ENCODE results near the gene WIPF1. TPM values are rescaled to one million over a fixed set of nuclear protein-coding genes. Genes with fewer than 3 reads are reported as not detected.

The WIPF1 gene
- total RNA-seq, 1 experiment from 2014 or later, result 6.0 TPM

- no TSS peak for BruUV-seq (replicated peaks)
- no peaks in the 10 kb centered on the region for H3K36me3 Mint-ChIP-seq (ENCODE audit: insufficient read depth, unreplicated experiment)
- POLR2A ChIA-PET, result no interaction called here
- DNase-seq (ENCODE audit: unreplicated experiment), result no peak
- H3K4me1 Mint-ChIP-seq (ENCODE audit: insufficient read depth, unreplicated experiment), result peaks cover 26% of the 10 kb centered on the region
- no peaks in the 10 kb centered on the region for H3K9me3 Mint-ChIP-seq (ENCODE audit: unreplicated experiment)
- CTCF ChIA-PET, result interaction anchor here (0.9 kb wide), 1 partner anchor 86 kb away, joined by 3 read pairs; no protein-coding TSS in a partner anchor
- no peaks in the 10 kb centered on the region for H3K27me3 Mint-ChIP-seq (ENCODE audit: insufficient read depth, unreplicated experiment)
- intact Hi-C loops (cut with micrococcal nuclease), result no loop called here
- no peak for TF ChIP-seq CTCF (IDR thresholded peaks at IDR 0.05; ENCODE audit: unreplicated experiment)
- H3K27ac Mint-ChIP-seq (ENCODE audit: low read depth, unreplicated experiment), result no peak overlapping the region
- H3K4me3 Mint-ChIP-seq (ENCODE audit: unreplicated experiment), result no peak overlapping the region
These were observed 14.2 kb upstream of the WIPF1 start for GRCh38 chr2:174611854-174612253.

DNA sequence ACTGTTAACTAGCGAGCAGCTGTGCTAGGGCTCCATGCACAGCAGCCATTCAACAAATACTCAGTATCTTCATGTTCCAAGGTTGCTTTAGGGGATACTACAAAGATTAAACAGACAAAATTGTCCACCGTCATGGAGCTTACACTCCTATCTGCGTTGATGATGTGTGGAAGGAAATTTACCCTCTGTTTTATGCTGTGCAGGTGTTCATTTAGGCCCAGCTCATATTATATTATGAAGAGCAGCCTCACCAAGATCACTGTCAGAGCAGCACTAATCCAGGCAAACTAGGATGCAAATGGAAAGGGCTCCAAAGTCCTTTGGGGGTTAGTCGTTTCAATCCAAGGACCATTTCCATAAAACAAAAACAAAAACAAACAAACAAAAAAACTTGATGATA is 13.4 kb upstream of the WIPF1 start:
- H3K4me1 Mint-ChIP-seq (ENCODE audit: insufficient read depth, unreplicated experiment), result peaks cover 32% of the 10 kb centered on the region
- intact Hi-C loops (cut with micrococcal nuclease), result no loop called here

DNA sequence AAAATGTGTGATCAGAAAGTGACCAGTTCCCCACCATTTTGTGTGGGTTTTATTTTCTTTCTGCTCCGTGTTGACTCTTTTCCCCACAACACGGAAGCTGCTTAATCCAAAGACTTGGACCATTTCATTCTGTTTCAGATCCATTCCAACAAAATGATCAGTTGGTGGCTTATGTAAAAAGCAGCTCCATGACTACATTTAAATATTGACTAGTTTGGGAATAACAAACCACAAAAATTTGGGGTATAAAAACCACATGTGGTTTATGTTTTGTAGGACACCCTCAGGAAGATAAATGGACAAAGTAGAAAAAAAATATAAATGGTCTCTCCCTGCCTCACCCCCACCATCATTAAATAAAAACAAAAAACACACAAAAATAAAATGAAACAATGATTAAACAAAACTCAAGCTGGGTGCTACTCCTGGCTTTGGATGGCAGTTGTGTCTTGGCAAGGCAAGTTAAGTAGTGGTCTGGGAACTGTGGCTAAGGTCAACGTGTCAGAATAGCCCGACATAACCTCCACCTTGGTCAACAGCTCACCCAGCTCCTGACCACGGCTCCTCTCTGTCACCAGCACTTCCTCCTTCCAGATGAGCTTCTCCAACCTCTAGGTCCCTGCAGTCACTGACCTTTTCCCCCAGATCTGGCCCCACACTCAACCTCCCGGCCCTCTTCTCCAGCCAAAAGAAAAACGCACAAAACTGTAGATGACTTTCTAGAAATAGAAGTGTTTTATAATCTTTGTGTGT is 12.8 kb upstream of the WIPF1 start:
- BruUV-seq (replicated peaks), result no TSS peak
- Mint-ChIP-seq H3K4me3 (ENCODE audit: unreplicated experiment) (no peak overlapping the region), H3K27ac (ENCODE audit: low read depth, unreplicated experiment) (no peak overlapping the region), H3K4me1 (ENCODE audit: insufficient read depth, unreplicated experiment) (peaks cover 33% of the 10 kb centered on the region), H3K9me3 (ENCODE audit: unreplicated experiment) (no peaks in the 10 kb centered on the region), H3K27me3 (ENCODE audit: insufficient read depth, unreplicated experiment) (no peaks in the 10 kb centered on the region), H3K36me3 (ENCODE audit: insufficient read depth, unreplicated experiment) (no peaks in the 10 kb centered on the region)
- POLR2A ChIA-PET, result interaction anchor here (1.3 kb wide), 1 partner anchor 16 kb away, joined by 3 read pairs; no protein-coding TSS in a partner anchor
- intact Hi-C loops (cut with micrococcal nuclease), result no loop called here
- DNase-seq (ENCODE audit: unreplicated experiment), result no peak
- no peak for TF ChIP-seq CTCF (IDR thresholded peaks at IDR 0.05; ENCODE audit: unreplicated experiment)
- CTCF ChIA-PET, result interaction anchor here (0.6 to 2.2 kb wide), 4 partner anchors 78 to 787 kb away, joined by 3 to 9 read pairs (median 4); no protein-coding TSS in a partner anchor

More for the DNA sequence above, 13.4 kb upstream of the WIPF1 start:
- CTCF ChIA-PET, result interaction anchor here (0.9 to 2.2 kb wide), 2 partner anchors 87 to 88 kb away, joined by 3 to 5 read pairs; no protein-coding TSS in a partner anchor
- H3K4me3 Mint-ChIP-seq (ENCODE audit: unreplicated experiment), result no peak overlapping the region
- no peaks in the 10 kb centered on the region for H3K27me3 Mint-ChIP-seq (ENCODE audit: insufficient read depth, unreplicated experiment)
- no peak for DNase-seq (ENCODE audit: unreplicated experiment)
- no peak overlapping the region for H3K27ac Mint-ChIP-seq (ENCODE audit: low read depth, unreplicated experiment)
- H3K36me3 Mint-ChIP-seq (ENCODE audit: insufficient read depth, unreplicated experiment), result no peaks in the 10 kb centered on the region
- POLR2A ChIA-PET, result interaction anchor here (1.3 kb wide), 1 partner anchor 16 kb away, joined by 3 read pairs; no protein-coding TSS in a partner anchor
- no TSS peak for BruUV-seq (replicated peaks)
- TF ChIP-seq CTCF (IDR thresholded peaks at IDR 0.05; ENCODE audit: unreplicated experiment), result no peak
- no peaks in the 10 kb centered on the region for H3K9me3 Mint-ChIP-seq (ENCODE audit: unreplicated experiment)

GRCh38 chr2:174609261-174609660 is 11.7 kb upstream of the WIPF1 start:
- Mint-ChIP-seq H3K27me3 (ENCODE audit: insufficient read depth, unreplicated experiment) (no peaks in the 10 kb centered on the region), H3K36me3 (ENCODE audit: insufficient read depth, unreplicated experiment) (peaks cover 6% of the 10 kb centered on the region), H3K4me3 (ENCODE audit: unreplicated experiment) (no peak overlapping the region), H3K9me3 (ENCODE audit: unreplicated experiment) (no peaks in the 10 kb centered on the region), H3K27ac (ENCODE audit: low read depth, unreplicated experiment) (no peak overlapping the region), H3K4me1 (ENCODE audit: insufficient read depth, unreplicated experiment) (peaks cover 31% of the 10 kb centered on the region)
- intact Hi-C loops (cut with micrococcal nuclease), result no loop called here
- ChIA-PET CTCF (interaction anchor here (1.9 to 2.2 kb wide), 2 partner anchors 79 to 90 kb away, joined by 5 to 9 read pairs; no protein-coding TSS in a partner anchor), POLR2A (no interaction called here)
- TF ChIP-seq CTCF (IDR thresholded peaks at IDR 0.05; ENCODE audit: unreplicated experiment), result no peak
- no TSS peak for BruUV-seq (replicated peaks)
- DNase-seq (ENCODE audit: unreplicated experiment), result no peak
